MM.1S (cell line): ENCODE results near the gene USB1.

ENCODE experiments used
- EZH2 ChIP-seq: fragments of 300-600 bp; sonication (generic); optimal IDR thresholded peaks from 2 replicates; pipeline ENCODE3; 2017; ENCODE audit warnings: low read depth, mild to moderate bottlenecking, antibody characterized with exemption, low read length, mixed read lengths
- EZH2phosphoT487 ChIP-seq: fragments of 300-600 bp; sonication (generic); IDR thresholded peaks from 2 replicates; pipeline ENCODE4 v1.6.1; 2018; ENCODE audit warnings: antibody characterized with exemption, low read length
- TF ChIP-seq, protein P1 (sequence below): fragments of 300-600 bp; sonication (generic); IDR thresholded peaks from 2 replicates; pipeline ENCODE4 v1.5.1; 2016; ENCODE audit warnings: antibody characterized with exemption, low read length, mixed read lengths

DNA sequence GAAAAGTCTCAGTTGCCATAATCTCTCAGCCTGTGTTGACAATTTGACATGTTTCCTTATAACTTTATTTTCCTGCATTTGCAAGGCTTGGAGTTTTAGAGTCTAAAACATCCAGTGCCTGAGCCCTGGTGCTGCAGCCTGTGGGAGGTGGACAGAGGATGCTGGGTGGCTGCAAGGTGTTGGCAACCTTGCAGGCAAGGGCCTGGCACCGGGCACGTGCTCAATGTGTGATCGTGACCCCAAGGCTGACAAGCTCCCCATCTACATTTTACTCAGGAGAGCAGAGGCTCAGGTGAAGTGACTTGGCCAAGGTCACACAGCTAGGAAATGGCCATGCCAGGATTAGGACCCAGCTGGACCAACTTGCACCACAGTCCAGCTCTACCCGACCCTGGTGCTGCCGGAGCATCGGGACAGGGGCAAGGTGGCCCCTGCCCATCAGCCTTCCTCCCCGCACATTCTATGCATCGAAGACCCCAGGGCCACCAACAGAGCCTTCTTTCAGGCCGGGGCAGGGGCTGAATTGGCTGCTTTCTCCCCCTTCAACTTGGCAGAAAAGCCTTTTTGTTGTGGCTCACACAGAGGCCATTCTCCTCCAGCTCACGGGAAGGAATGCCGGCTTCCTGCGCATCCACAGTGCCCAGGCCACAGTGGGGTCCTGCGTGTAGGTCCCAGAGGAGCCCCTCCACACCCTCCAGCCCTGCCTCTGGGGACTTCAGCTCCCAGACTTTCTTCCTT is 47.5 kb downstream of the USB1 start:
- TF ChIP-seq, protein P1, sequence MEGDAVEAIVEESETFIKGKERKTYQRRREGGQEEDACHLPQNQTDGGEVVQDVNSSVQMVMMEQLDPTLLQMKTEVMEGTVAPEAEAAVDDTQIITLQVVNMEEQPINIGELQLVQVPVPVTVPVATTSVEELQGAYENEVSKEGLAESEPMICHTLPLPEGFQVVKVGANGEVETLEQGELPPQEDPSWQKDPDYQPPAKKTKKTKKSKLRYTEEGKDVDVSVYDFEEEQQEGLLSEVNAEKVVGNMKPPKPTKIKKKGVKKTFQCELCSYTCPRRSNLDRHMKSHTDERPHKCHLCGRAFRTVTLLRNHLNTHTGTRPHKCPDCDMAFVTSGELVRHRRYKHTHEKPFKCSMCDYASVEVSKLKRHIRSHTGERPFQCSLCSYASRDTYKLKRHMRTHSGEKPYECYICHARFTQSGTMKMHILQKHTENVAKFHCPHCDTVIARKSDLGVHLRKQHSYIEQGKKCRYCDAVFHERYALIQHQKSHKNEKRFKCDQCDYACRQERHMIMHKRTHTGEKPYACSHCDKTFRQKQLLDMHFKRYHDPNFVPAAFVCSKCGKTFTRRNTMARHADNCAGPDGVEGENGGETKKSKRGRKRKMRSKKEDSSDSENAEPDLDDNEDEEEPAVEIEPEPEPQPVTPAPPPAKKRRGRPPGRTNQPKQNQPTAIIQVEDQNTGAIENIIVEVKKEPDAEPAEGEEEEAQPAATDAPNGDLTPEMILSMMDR = no peak
- TF ChIP-seq EZH2 = no peak
- no peak for TF ChIP-seq EZH2phosphoT487
